ENCODE measurements around the gene BCAP31. TPM values are rescaled to one million over a fixed set of nuclear protein-coding genes. Genes with fewer than 3 reads are reported as not detected.

BCAP31 gene
- total RNA-seq, 2 donors from 2014 or later: 82.7 to 104 TPM

DNA sequence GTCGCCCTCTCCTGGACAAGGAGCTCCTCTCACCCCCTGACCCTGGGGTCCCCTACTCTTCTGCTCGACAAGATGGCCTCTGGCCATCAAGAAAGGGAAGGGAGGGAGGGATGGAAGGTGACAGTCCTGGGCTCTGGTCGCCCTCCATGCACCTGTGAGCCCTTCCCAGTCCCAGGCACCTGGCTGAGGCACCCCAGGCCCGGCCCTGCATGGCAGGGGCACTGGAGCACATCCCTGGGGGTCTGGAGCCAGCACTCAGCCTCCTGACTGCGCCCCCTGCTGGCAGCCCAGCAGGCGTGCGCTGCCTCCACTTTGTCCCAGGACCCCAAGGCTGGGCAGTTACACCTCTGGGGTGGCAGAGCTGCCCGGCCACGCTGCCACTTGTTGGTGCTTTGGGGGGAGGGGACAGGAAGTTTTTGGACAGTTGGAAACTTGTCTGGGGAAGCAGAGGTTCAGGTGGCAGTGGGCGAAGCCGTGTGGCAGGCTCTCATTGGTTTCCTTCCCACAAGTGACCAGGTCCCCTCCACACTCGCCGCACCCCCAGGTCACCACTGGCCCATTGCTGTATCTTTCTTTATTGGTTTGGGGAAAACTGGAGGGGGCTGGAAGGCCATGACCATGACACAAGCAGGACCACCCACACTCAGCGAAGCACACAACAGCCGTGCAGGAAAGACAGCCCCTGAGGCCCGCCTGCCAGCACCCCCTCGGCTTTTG is 54.9 kb downstream of the BCAP31 start:
- ATAC-seq (ENCODE audit: insufficient number of reproducible peaks, low FRiP score, low read depth): no peak
- Histone ChIP-seq H3K4me3 (no peak overlapping the region), H3K9me3 (no peaks in the 10 kb centered on the region), H3K4me1 (ENCODE audit: control insufficient read depth in 1 of 2, low read depth in 2 of 2) (no peaks in the 10 kb centered on the region), H3K27ac (no peak overlapping the region), H3K27me3 (replicated peaks; ENCODE audit: insufficient read depth) (no peaks in the 10 kb centered on the region), H3K36me3 (no peaks in the 10 kb centered on the region)
- peak; percentile 71 for TF ChIP-seq CTCF (IDR thresholded peaks at IDR 0.05)
- no peak for DNase-seq (ENCODE audit: low spot score)

DNA sequence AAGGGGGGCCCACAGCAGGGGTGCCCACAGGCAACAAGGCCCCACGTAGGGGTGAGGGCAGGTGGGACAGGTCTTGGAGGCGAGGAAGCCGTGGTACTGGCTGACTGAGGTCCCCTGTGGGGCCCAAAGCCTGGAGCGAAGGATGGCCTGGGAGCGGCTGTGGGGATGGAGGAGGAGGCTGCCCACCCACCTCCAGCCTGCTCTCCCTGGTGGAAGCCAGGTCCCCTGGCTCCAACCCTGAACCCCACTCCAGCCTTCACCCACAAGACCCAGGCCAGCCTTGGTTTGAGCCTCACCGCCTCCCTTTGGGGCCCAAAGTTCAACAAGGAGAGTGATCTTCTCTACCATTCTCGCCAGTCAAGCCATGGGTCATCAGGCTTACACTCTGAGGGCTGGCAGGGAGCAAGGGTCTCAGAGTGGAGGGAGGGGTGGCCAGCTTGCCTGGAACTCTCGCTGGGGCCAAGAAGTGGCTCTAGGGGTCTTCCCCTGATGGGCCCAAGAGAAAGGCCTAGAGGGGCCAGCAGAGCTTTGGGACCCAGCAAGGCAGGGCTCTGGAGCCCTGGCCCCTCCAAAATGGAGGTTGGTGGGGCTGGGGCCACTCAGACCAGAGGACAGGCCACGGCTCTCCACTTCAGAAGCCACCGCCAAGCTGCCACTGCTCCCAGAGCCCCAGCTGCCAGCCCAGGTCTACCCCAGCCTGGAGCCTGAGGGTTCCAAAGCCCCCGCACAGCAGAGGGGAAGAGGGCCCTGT is 55.6 kb downstream of the BCAP31 start:
- Histone ChIP-seq H3K4me1 (ENCODE audit: control insufficient read depth in 1 of 2, low read depth in 2 of 2) (no peaks in the 10 kb centered on the region), H3K36me3 (no peaks in the 10 kb centered on the region), H3K27me3 (replicated peaks; ENCODE audit: insufficient read depth) (no peaks in the 10 kb centered on the region), H3K4me3 (no peak overlapping the region), H3K9me3 (no peaks in the 10 kb centered on the region), H3K27ac (no peak overlapping the region)
- TF ChIP-seq CTCF (IDR thresholded peaks at IDR 0.05): no peak
- DNase-seq (ENCODE audit: low spot score) (no peak), ATAC-seq (ENCODE audit: insufficient number of reproducible peaks, low FRiP score, low read depth) (no peak)

GRCh38 chrX:153667956-153668396 is 56.2 kb downstream of the BCAP31 start:
- H3K27ac ChIP-seq: no peak overlapping the region
- DNase-seq (ENCODE audit: low spot score) (peak; percentile 23), ATAC-seq (ENCODE audit: insufficient number of reproducible peaks, low FRiP score, low read depth) (no peak)
- H3K4me1 ChIP-seq (ENCODE audit: control insufficient read depth in 1 of 2, low read depth in 2 of 2): no peaks in the 10 kb centered on the region
- H3K27me3 ChIP-seq (replicated peaks; ENCODE audit: insufficient read depth): no peaks in the 10 kb centered on the region
- no peaks in the 10 kb centered on the region for H3K9me3 ChIP-seq
- H3K36me3 ChIP-seq: no peaks in the 10 kb centered on the region
- peak overlapping the region; percentile 35 for H3K4me3 ChIP-seq
- peak; percentile 73 for TF ChIP-seq CTCF (IDR thresholded peaks at IDR 0.05)

- no peak for TF ChIP-seq CTCF (IDR thresholded peaks at IDR 0.05)
- no peak overlapping the region for H3K27ac ChIP-seq
- no peak for ATAC-seq (ENCODE audit: insufficient number of reproducible peaks, low FRiP score, low read depth)
- no peaks in the 10 kb centered on the region for H3K9me3 ChIP-seq
- no peaks in the 10 kb centered on the region for H3K36me3 ChIP-seq
- H3K4me1 ChIP-seq (ENCODE audit: control insufficient read depth in 1 of 2, low read depth in 2 of 2): no peaks in the 10 kb centered on the region
- H3K4me3 ChIP-seq: peak overlapping the region; percentile 35
- no peaks in the 10 kb centered on the region for H3K27me3 ChIP-seq (replicated peaks; ENCODE audit: insufficient read depth)
- no peak for DNase-seq (ENCODE audit: low spot score)
These were observed 56.8 kb downstream of the BCAP31 start for GRCh38 chrX:153667281-153667955.

DNA sequence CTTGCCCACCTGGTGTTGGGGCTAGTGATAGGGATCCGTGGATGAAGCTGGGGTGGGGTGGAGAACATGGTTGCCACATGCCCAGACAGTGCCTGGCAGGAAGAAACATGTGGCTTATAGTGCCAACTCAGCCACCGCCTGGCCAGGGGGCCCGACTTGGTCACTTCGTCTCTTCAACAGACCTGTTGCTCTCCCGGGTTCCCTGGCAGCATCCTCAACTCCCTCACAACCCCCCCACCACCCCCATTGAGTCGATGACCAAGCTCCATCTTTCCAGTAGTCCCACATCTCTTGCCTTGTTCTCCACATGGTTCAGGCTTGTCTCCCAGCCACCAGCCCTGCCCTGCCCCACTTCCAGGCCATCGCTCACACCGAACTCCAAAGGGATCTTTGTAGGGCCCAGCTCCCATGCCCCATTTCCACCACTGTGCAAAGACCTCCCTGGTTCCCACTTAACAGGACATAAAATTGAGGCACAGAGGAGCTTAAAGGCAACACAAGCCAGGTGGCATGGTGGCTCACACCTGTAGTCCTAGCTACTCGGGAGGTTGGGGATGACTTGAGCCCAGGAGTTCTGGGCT is 58.4 kb downstream of the BCAP31 start:
- H3K36me3 ChIP-seq: no peaks in the 10 kb centered on the region
- ATAC-seq (ENCODE audit: insufficient number of reproducible peaks, low FRiP score, low read depth): no peak
- no peaks in the 10 kb centered on the region for H3K4me1 ChIP-seq (ENCODE audit: control insufficient read depth in 1 of 2, low read depth in 2 of 2)
- H3K9me3 ChIP-seq: no peaks in the 10 kb centered on the region
- no peak overlapping the region for H3K4me3 ChIP-seq
- no peak for TF ChIP-seq CTCF (IDR thresholded peaks at IDR 0.05)
- H3K27ac ChIP-seq: no peak overlapping the region
- no peak for DNase-seq (ENCODE audit: low spot score)
- H3K27me3 ChIP-seq (replicated peaks; ENCODE audit: insufficient read depth): no peaks in the 10 kb centered on the region

Data from thoracic aorta (tissue), 2 donors.